ENCODE measurements around the gene RXRA. TPM values are rescaled to one million over a fixed set of nuclear protein-coding genes. Genes with fewer than 3 reads are reported as not detected.

The RXRA gene
- total and polyA plus RNA-seq, 2 of the 13 experiments (the other 11 are each of a cell fraction or from before 2014, with no cell fraction given) = 18.9 to 29.2 TPM

- peak overlapping the region; percentile 98 for H3K4me2 ChIP-seq (ENCODE audit: low read depth, low read length)
- H3K9me3 ChIP-seq (ENCODE audit: low read length) = no peaks in the 10 kb centered on the region
- intact Hi-C loops (cut with micrococcal nuclease; ENCODE audit: unreplicated experiment) = loop anchor here (5.0 to 10.0 kb wide), 2 partner anchors 40 to 153 kb away; no protein-coding TSS in a partner anchor
Measured at GRCh38 chr9:134327671-134328231, 1.5 kb downstream of the RXRA start.

More at GRCh38 chr9:134327671-134328231, 1.5 kb downstream of the RXRA start:
- H3K27ac ChIP-seq (ENCODE audit: extremely low read length, insufficient read depth, low read length) = peak overlapping the region; percentile 99
- 0 out of 2 replicates have a peak, but pooled peaks have one; percentile 27 for TF ChIP-seq ZSCAN30 (CRISPR knock-in tag; IDR thresholded peaks at IDR 0.05)
- TF ChIP-seq, protein P1, sequence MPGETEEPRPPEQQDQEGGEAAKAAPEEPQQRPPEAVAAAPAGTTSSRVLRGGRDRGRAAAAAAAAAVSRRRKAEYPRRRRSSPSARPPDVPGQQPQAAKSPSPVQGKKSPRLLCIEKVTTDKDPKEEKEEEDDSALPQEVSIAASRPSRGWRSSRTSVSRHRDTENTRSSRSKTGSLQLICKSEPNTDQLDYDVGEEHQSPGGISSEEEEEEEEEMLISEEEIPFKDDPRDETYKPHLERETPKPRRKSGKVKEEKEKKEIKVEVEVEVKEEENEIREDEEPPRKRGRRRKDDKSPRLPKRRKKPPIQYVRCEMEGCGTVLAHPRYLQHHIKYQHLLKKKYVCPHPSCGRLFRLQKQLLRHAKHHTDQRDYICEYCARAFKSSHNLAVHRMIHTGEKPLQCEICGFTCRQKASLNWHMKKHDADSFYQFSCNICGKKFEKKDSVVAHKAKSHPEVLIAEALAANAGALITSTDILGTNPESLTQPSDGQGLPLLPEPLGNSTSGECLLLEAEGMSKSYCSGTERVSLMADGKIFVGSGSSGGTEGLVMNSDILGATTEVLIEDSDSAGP (CRISPR knock-in tag; IDR thresholded peaks at IDR 0.05; ENCODE audit: borderline replicate concordance) = 0 out of 2 replicates have a peak, but pooled peaks have one; percentile 3
- TF ChIP-seq ZKSCAN1 (IDR thresholded peaks at IDR 0.05; ENCODE audit: low read length) = no peak
- TF ChIP-seq ZMYM3 (CRISPR knock-in tag; IDR thresholded peaks at IDR 0.05) = peak; percentile 69
- 0 out of 2 replicates have a peak, but pooled peaks have one; percentile 37 for TF ChIP-seq NKX3-1 (CRISPR knock-in tag; IDR thresholded peaks at IDR 0.05)
- 0 out of 2 replicates have a peak, but pooled peaks have one; percentile 26 for TF ChIP-seq ZNF256 (CRISPR knock-in tag; conservative IDR thresholded peaks at IDR 0.05)
- 0 out of 2 replicates have a peak, but pooled peaks have one; percentile 0 for TF ChIP-seq ZBTB38 (CRISPR knock-in tag; IDR thresholded peaks at IDR 0.05)
- TF ChIP-seq, protein P2, sequence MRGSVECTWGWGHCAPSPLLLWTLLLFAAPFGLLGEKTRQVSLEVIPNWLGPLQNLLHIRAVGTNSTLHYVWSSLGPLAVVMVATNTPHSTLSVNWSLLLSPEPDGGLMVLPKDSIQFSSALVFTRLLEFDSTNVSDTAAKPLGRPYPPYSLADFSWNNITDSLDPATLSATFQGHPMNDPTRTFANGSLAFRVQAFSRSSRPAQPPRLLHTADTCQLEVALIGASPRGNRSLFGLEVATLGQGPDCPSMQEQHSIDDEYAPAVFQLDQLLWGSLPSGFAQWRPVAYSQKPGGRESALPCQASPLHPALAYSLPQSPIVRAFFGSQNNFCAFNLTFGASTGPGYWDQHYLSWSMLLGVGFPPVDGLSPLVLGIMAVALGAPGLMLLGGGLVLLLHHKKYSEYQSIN (CRISPR knock-in tag; IDR thresholded peaks at IDR 0.05; ENCODE audit: borderline replicate concordance) = no peak
- 0 out of 2 replicates have a peak, but pooled peaks have one; percentile 10 for TF ChIP-seq ARNTL (CRISPR knock-in tag; IDR thresholded peaks at IDR 0.05)
- TF ChIP-seq, protein P3, sequence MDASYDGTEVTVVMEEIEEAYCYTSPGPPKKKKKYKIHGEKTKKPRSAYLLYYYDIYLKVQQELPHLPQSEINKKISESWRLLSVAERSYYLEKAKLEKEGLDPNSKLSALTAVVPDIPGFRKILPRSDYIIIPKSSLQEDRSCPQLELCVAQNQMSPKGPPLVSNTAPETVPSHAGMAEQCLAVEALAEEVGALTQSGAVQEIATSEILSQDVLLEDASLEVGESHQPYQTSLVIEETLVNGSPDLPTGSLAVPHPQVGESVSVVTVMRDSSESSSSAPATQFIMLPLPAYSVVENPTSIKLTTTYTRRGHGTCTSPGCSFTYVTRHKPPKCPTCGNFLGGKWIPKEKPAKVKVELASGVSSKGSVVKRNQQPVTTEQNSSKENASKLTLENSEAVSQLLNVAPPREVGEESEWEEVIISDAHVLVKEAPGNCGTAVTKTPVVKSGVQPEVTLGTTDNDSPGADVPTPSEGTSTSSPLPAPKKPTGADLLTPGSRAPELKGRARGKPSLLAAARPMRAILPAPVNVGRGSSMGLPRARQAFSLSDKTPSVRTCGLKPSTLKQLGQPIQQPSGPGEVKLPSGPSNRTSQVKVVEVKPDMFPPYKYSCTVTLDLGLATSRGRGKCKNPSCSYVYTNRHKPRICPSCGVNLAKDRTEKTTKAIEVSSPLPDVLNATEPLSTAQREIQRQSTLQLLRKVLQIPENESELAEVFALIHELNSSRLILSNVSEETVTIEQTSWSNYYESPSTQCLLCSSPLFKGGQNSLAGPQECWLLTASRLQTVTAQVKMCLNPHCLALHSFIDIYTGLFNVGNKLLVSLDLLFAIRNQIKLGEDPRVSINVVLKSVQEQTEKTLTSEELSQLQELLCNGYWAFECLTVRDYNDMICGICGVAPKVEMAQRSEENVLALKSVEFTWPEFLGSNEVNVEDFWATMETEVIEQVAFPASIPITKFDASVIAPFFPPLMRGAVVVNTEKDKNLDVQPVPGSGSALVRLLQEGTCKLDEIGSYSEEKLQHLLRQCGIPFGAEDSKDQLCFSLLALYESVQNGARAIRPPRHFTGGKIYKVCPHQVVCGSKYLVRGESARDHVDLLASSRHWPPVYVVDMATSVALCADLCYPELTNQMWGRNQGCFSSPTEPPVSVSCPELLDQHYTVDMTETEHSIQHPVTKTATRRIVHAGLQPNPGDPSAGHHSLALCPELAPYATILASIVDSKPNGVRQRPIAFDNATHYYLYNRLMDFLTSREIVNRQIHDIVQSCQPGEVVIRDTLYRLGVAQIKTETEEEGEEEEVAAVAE (CRISPR knock-in tag; IDR thresholded peaks at IDR 0.05; ENCODE audit: borderline replicate concordance) = no peak
- 0 out of 2 replicates have a peak, but pooled peaks have one; percentile 10 for TF ChIP-seq MED13 (CRISPR knock-in tag; IDR thresholded peaks at IDR 0.05)
- 0 out of 2 replicates have a peak, but pooled peaks have one; percentile 35 for TF ChIP-seq ADNP (CRISPR knock-in tag; IDR thresholded peaks at IDR 0.05)
- no peak for TF ChIP-seq KDM6A (CRISPR knock-in tag; IDR thresholded peaks at IDR 0.05; ENCODE audit: low read depth)
- peak; percentile 96 for TF ChIP-seq ZNF629 (CRISPR knock-in tag; conservative IDR thresholded peaks at IDR 0.05)
- 0 out of 2 replicates have a peak, but pooled peaks have one; percentile 21 for TF ChIP-seq KDM1A (CRISPR knock-in tag; IDR thresholded peaks at IDR 0.05)
- TF ChIP-seq HNRNPL (IDR thresholded peaks at IDR 0.05; ENCODE audit: low read depth, low read length) = 0 out of 2 replicates have a peak, but pooled peaks have one; percentile 4
- ATAC-seq = no peak
- no peak overlapping the region for H2AFZ ChIP-seq (ENCODE audit: low read length)
- no peaks in the 10 kb centered on the region; a peak in 1 of 5 replicates for H3K27me3 ChIP-seq (ENCODE audit: control insufficient read depth in 1 of 2, insufficient read depth in 2 of 2, low read length in 2 of 2)
- no peak for DNase-seq (ENCODE audit: low spot score)
- POLR2A ChIA-PET = interaction anchor here (0.5 to 3.7 kb wide), 24 partner anchors 8 to 256 kb away, joined by 3 to 28 read pairs (median 6); partner anchors contain the start of genes RNU6ATAC and WDR5
- H3K4me1 ChIP-seq (ENCODE audit: insufficient read depth, low read length) = peaks cover 77% of the 10 kb centered on the region
- peak overlapping the region; percentile 95 for H3K9ac ChIP-seq (ENCODE audit: insufficient read depth, low read depth, low read length)
- no TSS peak for BruUV-seq (replicated peaks)
- in situ Hi-C loops (cut with HindIII; ENCODE audit: extremely low pct_ligation_motif_present, low pct_unique_long_range_greater_than_20kb) = loop anchor here (10.0 kb wide), 1 partner anchor 163 kb away; the partner anchor contains the start of gene RNU6ATAC
- H3K79me2 ChIP-seq (ENCODE audit: insufficient read depth, low read length) = peaks cover 58% of the 10 kb centered on the region
- no peak for FAIRE-seq
- CTCF ChIA-PET (ENCODE audit: low intra/inter-chr PET ratio, low total read pairs) = no interaction called here
- H4K20me1 ChIP-seq (ENCODE audit: insufficient read depth, low read length) = peaks cover 22% of the 10 kb centered on the region; the same call in 1 of the 2 replicates
- WGBS (ENCODE audit: low lambda C conversion rate) = 0% methylated on average over 1 of the region's 10 CpGs
- no peaks in the 10 kb centered on the region for H3K36me3 ChIP-seq (replicated peaks in 1 of 2; ENCODE audit: control insufficient read depth in 1 of 2, insufficient read depth in 2 of 2, low read length in 2 of 2)
- peak overlapping the region; percentile 69 to 98 (median 82) for H3K4me3 ChIP-seq (replicated peaks in 1 of 3; ENCODE audit: insufficient read depth in 1 of 3, low read depth in 2 of 3, low read length in 3 of 3)
